ENCODE data around the gene IL11RA. TPM values are rescaled to one million over a fixed set of nuclear protein-coding genes. Genes with fewer than 3 reads are reported as not detected.

The IL11RA gene
- total RNA-seq, 2 donors from 2014 or later: 10.5 to 10.6 TPM

- H3K36me3 ChIP-seq: no peaks in the 10 kb centered on the region
- H3K4me1 ChIP-seq: no peaks in the 10 kb centered on the region
- H3K9ac ChIP-seq (ENCODE audit: low read depth in 2 of 2, low read length in 2 of 2): peak overlapping the region; percentile 84 to 94
- H3K27ac ChIP-seq: peak overlapping the region; percentile 96
- DNase-seq: peak; percentile 98
- no peaks in the 10 kb centered on the region for H3K27me3 ChIP-seq
- intact Hi-C loops (cut with DNase I): no loop called here
- peak overlapping the region; percentile 70 for H3K4me3 ChIP-seq
- TF ChIP-seq CTCF (IDR thresholded peaks at IDR 0.05): no peak
- H3K9me3 ChIP-seq: no peaks in the 10 kb centered on the region
These were observed 13.6 kb downstream of the IL11RA start for GRCh38 chr9:34665381-34666250.

GRCh38 chr9:34669809-34670562 is 18.0 kb downstream of the IL11RA start:
- TF ChIP-seq CTCF (IDR thresholded peaks at IDR 0.05): no peak
- Histone ChIP-seq H3K4me1 (no peaks in the 10 kb centered on the region), H3K9ac (ENCODE audit: low read depth in 2 of 2, low read length in 2 of 2) (no peak overlapping the region), H3K27ac (no peak overlapping the region), H3K4me3 (no peak overlapping the region), H3K9me3 (no peaks in the 10 kb centered on the region), H3K36me3 (no peaks in the 10 kb centered on the region), H3K27me3 (no peaks in the 10 kb centered on the region)
- intact Hi-C loops (cut with DNase I): no loop called here
- DNase-seq: no peak

- Histone ChIP-seq H3K27ac (no peak overlapping the region), H3K27me3 (no peaks in the 10 kb centered on the region), H3K4me3 (no peak overlapping the region), H3K9me3 (no peaks in the 10 kb centered on the region), H3K9ac (ENCODE audit: low read depth in 2 of 2, low read length in 2 of 2) (no peak overlapping the region), H3K36me3 (no peaks in the 10 kb centered on the region), H3K4me1 (no peaks in the 10 kb centered on the region)
- intact Hi-C loops (cut with DNase I): no loop called here
- TF ChIP-seq CTCF (IDR thresholded peaks at IDR 0.05): no peak
- no peak for DNase-seq
These were observed 19.3 kb downstream of the IL11RA start for GRCh38 chr9:34671307-34671706.

- no peak for TF ChIP-seq CTCF (IDR thresholded peaks at IDR 0.05)
- Histone ChIP-seq H3K27me3 (no peaks in the 10 kb centered on the region), H3K9ac (ENCODE audit: low read depth in 2 of 2, low read length in 2 of 2) (no peak overlapping the region), H3K4me3 (no peak overlapping the region), H3K4me1 (no peaks in the 10 kb centered on the region), H3K27ac (no peak overlapping the region), H3K9me3 (no peaks in the 10 kb centered on the region), H3K36me3 (no peaks in the 10 kb centered on the region)
- no peak for DNase-seq
- intact Hi-C loops (cut with DNase I): no loop called here
These were observed 22.5 kb downstream of the IL11RA start for GRCh38 chr9:34674440-34674839.

- intact Hi-C loops (cut with DNase I): no loop called here
- Histone ChIP-seq H3K27ac (no peak overlapping the region), H3K9me3 (no peaks in the 10 kb centered on the region), H3K27me3 (no peaks in the 10 kb centered on the region), H3K4me1 (no peaks in the 10 kb centered on the region), H3K36me3 (no peaks in the 10 kb centered on the region), H3K4me3 (no peak overlapping the region), H3K9ac (ENCODE audit: low read depth in 2 of 2, low read length in 2 of 2) (peak overlapping the region in 1 of 2 donors; percentile 35)
- peak; percentile 76 for DNase-seq
- peak; percentile 72 for TF ChIP-seq CTCF (IDR thresholded peaks at IDR 0.05)
These were observed 23.2 kb downstream of the IL11RA start for GRCh38 chr9:34675048-34675714.
